Dedifferentiated amniotic fluid mesenchymal stem cell (primary cell): Measurements from ENCODE around the gene TTLL11.
A peak's percentile ranks its signal among the peaks of the same experiment; 100 is the strongest.
"Not testable (repeated sequence)": the region's sequence is repeated elsewhere in the genome, so short reads cannot be mapped to it uniquely, and the experiment has no call there.

ENCODE experiments used
- DNase-seq: peaks from one replicate; pipeline ENCODE4 v3.0.0-alpha.2; 2016; ENCODE audit errors: extremely low spot score

TTLL11 gene

GRCh38 chr9:121902461-121903135 lies 190.5 kb downstream of the TTLL11 start:
- DNase-seq = peak; percentile 88

- DNase-seq = no peak
Measured at GRCh38 chr9:121901616-121902015, 191.5 kb downstream of the TTLL11 start.

- no peak for DNase-seq
Measured at GRCh38 chr9:121900163-121900562, 192.9 kb downstream of the TTLL11 start.

- DNase-seq = no peak
Measured at GRCh38 chr9:121898856-121899255, 194.3 kb downstream of the TTLL11 start.

- DNase-seq = no peak
Measured at GRCh38 chr9:121897140-121897539, 196.0 kb downstream of the TTLL11 start.

GRCh38 chr9:121896545-121896943 lies 196.6 kb downstream of the TTLL11 start:
- DNase-seq = no peak

GRCh38 chr9:121895818-121896544 lies 197.1 kb downstream of the TTLL11 start:
- no peak for DNase-seq

- DNase-seq = no peak
Measured at GRCh38 chr9:121895358-121895757, 197.8 kb downstream of the TTLL11 start.

GRCh38 chr9:121894380-121894779 lies 198.7 kb downstream of the TTLL11 start:
- not testable (repeated sequence) for DNase-seq

GRCh38 chr9:121893786-121894185 lies 199.3 kb downstream of the TTLL11 start:
- DNase-seq = no peak

- no peak for DNase-seq
Measured at GRCh38 chr9:121892706-121893105, 200.4 kb downstream of the TTLL11 start.

- DNase-seq = no peak
Measured at GRCh38 chr9:121890746-121891145, 202.4 kb downstream of the TTLL11 start.

- DNase-seq = no peak
Measured at GRCh38 chr9:121889990-121890563, 203.0 kb downstream of the TTLL11 start.

GRCh38 chr9:121888438-121888775 lies 204.7 kb downstream of the TTLL11 start:
- no peak for DNase-seq

GRCh38 chr9:121887553-121888437 lies 205.3 kb downstream of the TTLL11 start:
- no peak for DNase-seq

- no peak for DNase-seq
Measured at GRCh38 chr9:121886759-121887485, 206.2 kb downstream of the TTLL11 start.

GRCh38 chr9:121885345-121885901 lies 207.7 kb downstream of the TTLL11 start:
- DNase-seq = no peak

- no peak for DNase-seq
Measured at GRCh38 chr9:121884057-121884541, 209.0 kb downstream of the TTLL11 start.

- no peak for DNase-seq
Measured at GRCh38 chr9:121883281-121884056, 209.6 kb downstream of the TTLL11 start.

GRCh38 chr9:121881920-121882500 lies 211.1 kb downstream of the TTLL11 start:
- no peak for DNase-seq
